ENCODE results near the gene TIMM29. TPM values are rescaled to one million over a fixed set of nuclear protein-coding genes. Genes with fewer than 3 reads are reported as not detected.

Gene TIMM29
- total and polyA plus RNA-seq, 5 donors from 2014 or later = 21.8 to 38.3 (median 31.7) TPM

DNA sequence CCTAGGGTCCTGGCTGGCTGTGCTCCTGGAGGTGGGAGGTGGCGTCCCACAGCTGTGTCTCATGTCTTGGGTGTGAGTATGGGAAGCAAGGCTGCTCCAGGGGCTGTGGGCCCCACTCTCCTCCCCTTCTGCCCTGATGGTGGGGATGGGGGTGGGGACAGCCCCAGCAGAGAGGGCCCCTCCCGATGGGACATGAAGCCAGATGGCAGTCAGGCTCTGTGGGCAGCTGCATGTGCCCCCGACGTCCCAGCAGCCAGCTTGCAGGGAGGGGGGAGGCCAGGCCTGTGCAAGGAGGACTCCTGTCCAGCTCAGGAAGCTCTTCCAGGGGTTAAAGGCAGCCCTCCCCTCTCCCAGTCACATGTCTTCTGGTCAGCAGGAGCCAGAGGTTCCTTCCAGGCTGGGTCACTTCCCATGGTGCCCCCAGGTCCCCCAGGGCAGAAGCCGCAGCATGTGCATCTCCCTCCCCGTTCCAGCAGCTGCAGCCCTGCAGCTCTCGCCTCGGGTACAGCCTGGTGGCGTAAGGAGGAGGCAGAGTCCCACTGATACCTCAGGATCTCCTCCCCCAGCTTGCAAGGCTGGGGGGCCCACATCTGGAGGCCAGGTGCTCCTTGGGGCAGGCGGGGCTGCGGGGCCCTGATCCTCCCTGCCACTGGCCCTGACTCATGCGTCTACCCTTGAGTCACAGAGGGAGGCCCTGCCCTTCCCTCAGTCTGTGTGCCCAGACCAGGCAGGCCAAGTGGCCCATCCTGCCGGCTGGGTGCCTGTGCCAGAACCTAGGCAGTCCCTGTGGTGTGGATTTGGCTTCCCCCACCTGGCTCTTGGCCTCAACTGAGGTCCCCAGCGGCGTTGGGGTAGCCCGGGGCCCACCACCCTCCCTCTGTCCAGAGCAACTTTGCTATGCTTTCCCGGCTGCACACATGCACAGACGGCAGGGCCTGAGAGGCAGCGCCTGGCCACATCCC, 13.2 kb upstream of the TIMM29 start:
- Histone ChIP-seq H3K36me3 (ENCODE audit: control insufficient read depth, insufficient read depth, low read length) (peaks cover 15% of the 10 kb centered on the region), H3K27me3 (ENCODE audit: control insufficient read depth, insufficient read depth, low read length) (no peaks in the 10 kb centered on the region), H3K27ac (ENCODE audit: insufficient read depth, low read length, poor library complexity, severe bottlenecking) (no peak overlapping the region), H3K4me1 (ENCODE audit: control insufficient read depth, insufficient read depth, low read length, poor library complexity, severe bottlenecking) (no peaks in the 10 kb centered on the region), H3K9me3 (ENCODE audit: control insufficient read depth in 2 of 2, low read length in 2 of 2) (no peaks in the 10 kb centered on the region), H3K4me3 (ENCODE audit: low read depth, low read length) (no peak overlapping the region)
- H3K27ac Mint-ChIP-seq = no peak overlapping the region
- DNase-seq (no peak), ATAC-seq (ENCODE audit: low read depth in 2 of 2) (no peak)
- no peaks in the 10 kb centered on the region for H3K4me1 Mint-ChIP-seq
- H3K36me3 Mint-ChIP-seq = peaks cover 9% of the 10 kb centered on the region
- H3K4me3 Mint-ChIP-seq = no peak overlapping the region
- H3K27me3 Mint-ChIP-seq = no peaks in the 10 kb centered on the region
- H3K9me3 Mint-ChIP-seq = no peaks in the 10 kb centered on the region

DNA sequence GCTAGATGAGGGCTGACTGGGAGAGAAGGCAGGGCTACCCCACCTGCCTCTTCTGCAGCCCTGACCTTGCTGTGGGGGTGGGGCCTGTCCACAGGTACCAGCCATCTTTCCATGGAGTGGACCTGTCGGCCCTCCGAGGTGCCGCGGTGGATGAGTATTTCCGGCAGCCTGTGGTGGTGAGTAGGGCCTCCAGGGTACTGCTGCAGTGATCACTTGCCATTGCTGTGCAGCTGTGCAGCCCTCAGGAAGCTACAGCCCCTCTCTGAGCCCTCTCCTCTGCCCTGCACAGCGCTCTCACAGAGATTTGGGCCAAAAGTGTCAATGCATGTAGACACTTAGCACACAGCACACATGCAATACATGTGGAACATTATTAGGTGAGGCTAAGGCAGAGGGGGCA, 12.0 kb upstream of the TIMM29 start:
- Mint-ChIP-seq H3K36me3 (peaks cover 9% of the 10 kb centered on the region), H3K9me3 (no peaks in the 10 kb centered on the region)

DNA sequence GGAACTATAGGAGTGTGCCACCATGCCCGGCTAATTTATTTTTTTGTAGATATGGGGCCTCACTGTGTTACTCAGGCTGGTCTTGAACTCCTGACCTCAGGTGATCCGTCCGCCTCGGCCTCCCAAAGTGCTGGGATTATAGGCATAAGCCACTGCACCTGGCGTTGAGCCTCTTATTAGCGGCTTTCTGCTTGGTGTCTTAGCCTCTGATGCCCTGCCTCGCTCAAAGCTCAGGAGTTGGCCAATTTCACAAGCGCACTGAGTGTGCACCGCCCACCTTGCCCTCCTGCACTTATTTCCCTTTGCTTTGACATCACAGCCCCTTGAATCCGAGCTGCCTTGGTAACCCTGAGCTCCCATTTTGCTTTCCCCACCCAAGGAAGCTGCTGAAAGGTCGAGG, 10.3 kb upstream of the TIMM29 start:
- no peaks in the 10 kb centered on the region for H3K4me1 ChIP-seq (ENCODE audit: control insufficient read depth, insufficient read depth, low read length, poor library complexity, severe bottlenecking)
- H3K4me3 ChIP-seq (ENCODE audit: low read depth, low read length) = no peak overlapping the region
- no peak overlapping the region for H3K4me3 Mint-ChIP-seq
- ATAC-seq (ENCODE audit: low read depth in 2 of 2) (no peak), DNase-seq (no peak)
- no peaks in the 10 kb centered on the region for H3K36me3 ChIP-seq (ENCODE audit: control insufficient read depth, insufficient read depth, low read length)
- no peak overlapping the region for H3K27ac ChIP-seq (ENCODE audit: insufficient read depth, low read length, poor library complexity, severe bottlenecking)
- peaks cover 4% of the 10 kb centered on the region for H3K36me3 Mint-ChIP-seq
- no peaks in the 10 kb centered on the region for H3K27me3 ChIP-seq (ENCODE audit: control insufficient read depth, insufficient read depth, low read length)
- no peaks in the 10 kb centered on the region for H3K9me3 Mint-ChIP-seq
- no peaks in the 10 kb centered on the region for H3K9me3 ChIP-seq (ENCODE audit: control insufficient read depth in 2 of 2, low read length in 2 of 2)
- peak overlapping the region in 1 of 3 donors; percentile 56 for H3K27ac Mint-ChIP-seq
- no peaks in the 10 kb centered on the region for H3K27me3 Mint-ChIP-seq
- no peaks in the 10 kb centered on the region for H3K4me1 Mint-ChIP-seq

More for the DNA sequence above, 12.0 kb upstream of the TIMM29 start:
- Histone ChIP-seq H3K36me3 (ENCODE audit: control insufficient read depth, insufficient read depth, low read length) (peaks cover 11% of the 10 kb centered on the region), H3K27me3 (ENCODE audit: control insufficient read depth, insufficient read depth, low read length) (no peaks in the 10 kb centered on the region), H3K9me3 (ENCODE audit: control insufficient read depth in 2 of 2, low read length in 2 of 2) (no peaks in the 10 kb centered on the region), H3K27ac (ENCODE audit: insufficient read depth, low read length, poor library complexity, severe bottlenecking) (no peak overlapping the region), H3K4me3 (ENCODE audit: low read depth, low read length) (no peak overlapping the region), H3K4me1 (ENCODE audit: control insufficient read depth, insufficient read depth, low read length, poor library complexity, severe bottlenecking) (no peaks in the 10 kb centered on the region)
- DNase-seq (no peak), ATAC-seq (ENCODE audit: low read depth in 2 of 2) (no peak)
- Mint-ChIP-seq H3K27ac (no peak overlapping the region), H3K4me1 (no peaks in the 10 kb centered on the region), H3K4me3 (no peak overlapping the region), H3K27me3 (no peaks in the 10 kb centered on the region)

DNA sequence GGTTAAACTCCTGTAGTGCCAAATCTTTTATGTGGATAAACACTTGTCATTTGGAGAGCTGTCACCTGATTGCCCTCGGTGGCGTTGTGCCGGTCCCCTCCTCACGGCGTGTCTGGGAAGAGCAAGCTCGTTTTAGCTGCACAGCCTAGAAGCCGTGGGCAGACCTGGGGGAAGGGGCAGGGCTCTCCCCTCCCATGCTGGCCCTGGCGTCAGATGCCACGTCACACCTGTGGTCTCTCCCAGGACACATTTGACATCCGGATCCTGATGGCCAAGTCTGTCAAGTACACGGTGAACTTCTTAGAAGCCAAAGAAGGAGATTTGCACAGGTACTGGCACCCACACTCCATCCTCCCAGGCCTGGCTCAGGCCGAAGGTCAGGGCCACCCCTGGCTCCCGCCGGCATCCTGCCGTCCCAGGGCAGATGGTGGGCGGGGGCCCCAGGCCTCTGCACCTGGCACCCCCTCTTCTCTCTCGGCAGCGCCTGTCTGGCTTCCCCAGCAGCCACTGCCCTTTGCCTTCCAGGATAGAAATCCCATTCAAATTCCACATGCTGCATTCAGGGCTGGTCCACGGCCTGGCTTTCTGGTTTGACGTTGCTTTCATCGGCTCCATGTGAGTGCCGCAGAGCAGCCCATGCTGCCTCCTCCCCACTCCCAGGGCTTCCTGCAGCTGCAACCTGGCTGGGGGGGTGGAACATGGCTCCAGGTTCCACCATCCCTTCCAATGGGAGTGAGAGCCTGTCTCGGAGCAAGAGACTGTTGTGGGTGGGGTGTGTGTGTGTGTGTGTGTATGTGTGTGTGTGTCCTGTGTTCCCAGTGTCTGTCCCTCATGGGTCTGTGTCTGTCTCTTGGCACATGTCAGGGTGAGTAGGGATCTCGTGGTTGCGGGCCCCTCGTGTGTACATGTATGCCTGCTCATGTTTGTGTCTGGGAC, 9.0 kb upstream of the TIMM29 start:
- no peaks in the 10 kb centered on the region for H3K27me3 Mint-ChIP-seq
- H3K4me1 Mint-ChIP-seq = no peaks in the 10 kb centered on the region
- peak overlapping the region in 1 of 3 donors; percentile 40 for H3K27ac Mint-ChIP-seq
- H3K4me3 Mint-ChIP-seq = no peak overlapping the region
- Histone ChIP-seq H3K4me1 (ENCODE audit: control insufficient read depth, insufficient read depth, low read length, poor library complexity, severe bottlenecking) (no peaks in the 10 kb centered on the region), H3K9me3 (ENCODE audit: control insufficient read depth in 2 of 2, low read length in 2 of 2) (no peaks in the 10 kb centered on the region), H3K36me3 (ENCODE audit: control insufficient read depth, insufficient read depth, low read length) (peaks cover 7% of the 10 kb centered on the region), H3K27me3 (ENCODE audit: control insufficient read depth, insufficient read depth, low read length) (no peaks in the 10 kb centered on the region), H3K4me3 (ENCODE audit: low read depth, low read length) (no peak overlapping the region), H3K27ac (ENCODE audit: insufficient read depth, low read length, poor library complexity, severe bottlenecking) (no peak overlapping the region)
- ATAC-seq (ENCODE audit: low read depth in 2 of 2) (no peak), DNase-seq (no peak)
- no peaks in the 10 kb centered on the region for H3K9me3 Mint-ChIP-seq
- H3K36me3 Mint-ChIP-seq = peaks cover 4% of the 10 kb centered on the region

DNA sequence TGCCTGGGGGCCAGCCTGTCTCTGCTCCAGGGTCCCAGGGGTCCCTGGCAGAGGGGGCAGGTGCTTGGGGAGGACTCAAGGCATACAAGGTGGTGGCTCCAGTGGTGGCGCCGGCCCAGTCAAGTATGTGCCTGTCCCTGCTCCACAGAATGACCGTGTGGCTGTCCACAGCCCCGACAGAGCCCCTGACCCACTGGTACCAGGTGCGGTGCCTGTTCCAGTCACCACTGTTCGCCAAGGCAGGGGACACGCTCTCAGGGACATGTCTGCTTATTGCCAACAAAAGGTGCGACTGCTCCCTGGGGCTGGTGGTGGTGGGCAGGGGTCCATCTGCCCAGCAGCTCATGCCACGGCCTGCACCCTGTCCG, 8.3 kb upstream of the TIMM29 start:
- Histone ChIP-seq H3K4me1 (ENCODE audit: control insufficient read depth, insufficient read depth, low read length, poor library complexity, severe bottlenecking) (no peaks in the 10 kb centered on the region), H3K9me3 (ENCODE audit: control insufficient read depth in 2 of 2, low read length in 2 of 2) (no peaks in the 10 kb centered on the region), H3K27ac (ENCODE audit: insufficient read depth, low read length, poor library complexity, severe bottlenecking) (no peak overlapping the region), H3K27me3 (ENCODE audit: control insufficient read depth, insufficient read depth, low read length) (no peaks in the 10 kb centered on the region), H3K36me3 (ENCODE audit: control insufficient read depth, insufficient read depth, low read length) (peaks cover 7% of the 10 kb centered on the region), H3K4me3 (ENCODE audit: low read depth, low read length) (no peak overlapping the region)
- ATAC-seq (ENCODE audit: low read depth in 2 of 2) (no peak), DNase-seq (no peak)
- H3K27ac Mint-ChIP-seq = no peak overlapping the region
- H3K36me3 Mint-ChIP-seq = peaks cover 6% of the 10 kb centered on the region
- no peaks in the 10 kb centered on the region for H3K9me3 Mint-ChIP-seq
- H3K4me3 Mint-ChIP-seq = no peak overlapping the region
- H3K27me3 Mint-ChIP-seq = no peaks in the 10 kb centered on the region
- H3K4me1 Mint-ChIP-seq = no peaks in the 10 kb centered on the region

DNA sequence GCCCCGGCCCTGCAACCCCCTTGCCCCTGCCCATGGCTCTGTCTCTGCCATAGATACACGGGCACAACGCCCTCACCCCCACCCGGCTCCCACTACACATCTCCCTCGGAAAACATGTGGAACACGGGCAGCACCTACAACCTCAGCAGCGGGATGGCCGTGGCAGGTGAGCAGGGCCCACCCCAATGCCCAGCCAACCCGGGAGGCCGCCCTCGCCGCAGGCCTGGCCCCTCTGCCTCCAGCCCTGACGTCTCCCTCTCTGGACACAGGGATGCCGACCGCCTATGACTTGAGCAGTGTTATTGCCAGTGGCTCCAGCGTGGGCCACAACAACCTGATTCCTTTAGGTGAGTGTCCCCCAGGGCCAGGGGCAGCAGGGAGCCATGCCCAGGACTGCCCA, 7.8 kb upstream of the TIMM29 start:
- DNase-seq (no peak), ATAC-seq (ENCODE audit: low read depth in 2 of 2) (no peak)
- H3K9me3 Mint-ChIP-seq = no peaks in the 10 kb centered on the region
- H3K27me3 Mint-ChIP-seq = no peaks in the 10 kb centered on the region
- no peak overlapping the region for H3K27ac ChIP-seq (ENCODE audit: insufficient read depth, low read length, poor library complexity, severe bottlenecking)
- no peak overlapping the region for H3K4me3 ChIP-seq (ENCODE audit: low read depth, low read length)
- no peaks in the 10 kb centered on the region for H3K9me3 ChIP-seq (ENCODE audit: control insufficient read depth in 2 of 2, low read length in 2 of 2)
- H3K4me3 Mint-ChIP-seq = no peak overlapping the region
- no peaks in the 10 kb centered on the region for H3K4me1 Mint-ChIP-seq
- peaks cover 8% of the 10 kb centered on the region for H3K36me3 Mint-ChIP-seq
- H3K36me3 ChIP-seq (ENCODE audit: control insufficient read depth, insufficient read depth, low read length) = peaks cover 7% of the 10 kb centered on the region
- no peak overlapping the region for H3K27ac Mint-ChIP-seq
- H3K4me1 ChIP-seq (ENCODE audit: control insufficient read depth, insufficient read depth, low read length, poor library complexity, severe bottlenecking) = no peaks in the 10 kb centered on the region
- H3K27me3 ChIP-seq (ENCODE audit: control insufficient read depth, insufficient read depth, low read length) = no peaks in the 10 kb centered on the region

DNA sequence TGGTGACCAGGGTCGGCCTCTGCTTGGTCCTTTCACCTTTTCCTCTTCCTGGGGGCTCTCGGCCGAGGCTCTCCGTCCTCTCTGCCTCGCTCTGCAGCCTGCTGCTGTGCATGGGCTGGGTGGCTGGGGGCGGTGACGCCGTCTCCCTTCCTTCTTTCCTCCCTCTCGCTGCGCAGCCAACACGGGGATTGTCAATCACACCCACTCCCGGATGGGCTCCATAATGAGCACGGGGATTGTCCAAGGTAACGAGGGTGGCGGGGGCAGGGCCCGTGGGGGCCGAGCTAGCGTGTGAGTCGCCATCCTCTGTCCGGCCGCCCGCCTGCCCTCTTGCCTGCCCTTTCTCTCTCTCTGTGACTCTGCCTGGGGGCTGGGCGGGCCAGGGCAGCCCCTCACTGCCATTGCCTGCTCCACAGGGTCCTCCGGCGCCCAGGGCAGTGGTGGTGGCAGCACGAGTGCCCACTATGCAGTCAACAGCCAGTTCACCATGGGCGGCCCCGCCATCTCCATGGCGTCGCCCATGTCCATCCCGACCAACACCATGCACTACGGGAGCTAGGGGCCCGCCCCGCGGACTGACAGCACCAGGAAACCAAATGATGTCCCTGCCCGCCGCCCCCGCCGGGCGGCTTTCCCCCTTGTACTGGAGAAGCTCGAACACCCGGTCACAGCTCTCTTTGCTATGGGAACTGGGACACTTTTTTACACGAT, 7.3 kb upstream of the TIMM29 start:
- Histone ChIP-seq H3K36me3 (ENCODE audit: control insufficient read depth, insufficient read depth, low read length) (peaks cover 7% of the 10 kb centered on the region), H3K4me1 (ENCODE audit: control insufficient read depth, insufficient read depth, low read length, poor library complexity, severe bottlenecking) (no peaks in the 10 kb centered on the region), H3K9me3 (ENCODE audit: control insufficient read depth in 2 of 2, low read length in 2 of 2) (no peaks in the 10 kb centered on the region), H3K27me3 (ENCODE audit: control insufficient read depth, insufficient read depth, low read length) (no peaks in the 10 kb centered on the region), H3K27ac (ENCODE audit: insufficient read depth, low read length, poor library complexity, severe bottlenecking) (no peak overlapping the region), H3K4me3 (ENCODE audit: low read depth, low read length) (no peak overlapping the region)
- Mint-ChIP-seq H3K27me3 (no peaks in the 10 kb centered on the region), H3K4me3 (no peak overlapping the region), H3K36me3 (peaks cover 8% of the 10 kb centered on the region), H3K27ac (no peak overlapping the region), H3K4me1 (no peaks in the 10 kb centered on the region), H3K9me3 (no peaks in the 10 kb centered on the region)
- DNase-seq = no peak
- no peak for ATAC-seq (ENCODE audit: low read depth in 2 of 2)

Data from CD4-positive, CD25-positive, alpha-beta regulatory T cell (primary cell).